Urothelium cell line (cell line): ENCODE data around the gene LRBA.

Source experiments
- DNase-seq: peaks from one replicate; pipeline ENCODE4 v3.0.0; 2011; ENCODE audit warnings: low spot score, mixed read lengths
- FAIRE-seq: peaks from 2 replicates; lab custom pipeline; 2011; peaks lifted over from hg19 to GRCh38; lab: Jason Lieb, UNC

Gene LRBA

GRCh38 chr4:150457802-150458201 lies 557.3 kb downstream of the LRBA start:
- DNase-seq: no peak
- no peak for FAIRE-seq

GRCh38 chr4:150451883-150452282 lies 563.2 kb downstream of the LRBA start:
- DNase-seq (no peak), FAIRE-seq (no peak)

- DNase-seq: no peak
- FAIRE-seq: no peak
These were observed 567.7 kb downstream of the LRBA start for GRCh38 chr4:150447356-150447755.

GRCh38 chr4:150439451-150439933 lies 575.6 kb downstream of the LRBA start:
- FAIRE-seq (no peak), DNase-seq (no peak)

GRCh38 chr4:150436598-150437370 lies 578.3 kb downstream of the LRBA start:
- DNase-seq (no peak), FAIRE-seq (no peak)

GRCh38 chr4:150431221-150431620 lies 583.9 kb downstream of the LRBA start:
- no peak for FAIRE-seq
- DNase-seq: no peak

GRCh38 chr4:150425161-150425560 lies 589.9 kb downstream of the LRBA start:
- FAIRE-seq: no peak
- no peak for DNase-seq

- DNase-seq (no peak), FAIRE-seq (no peak)
These were observed 591.6 kb downstream of the LRBA start for GRCh38 chr4:150423503-150423902.

GRCh38 chr4:150423074-150423473 lies 592.0 kb downstream of the LRBA start:
- FAIRE-seq: no peak
- no peak for DNase-seq

- DNase-seq (no peak), FAIRE-seq (no peak)
These were observed 593.5 kb downstream of the LRBA start for GRCh38 chr4:150421612-150422011.

- no peak for DNase-seq
- FAIRE-seq: no peak
These were observed 595.1 kb downstream of the LRBA start for GRCh38 chr4:150419939-150420338.

GRCh38 chr4:150418757-150419410 lies 596.2 kb downstream of the LRBA start:
- FAIRE-seq (no peak), DNase-seq (no peak)

- DNase-seq: no peak
- no peak for FAIRE-seq
These were observed 599.9 kb downstream of the LRBA start for GRCh38 chr4:150415213-150415612.

GRCh38 chr4:150411520-150411919 lies 603.6 kb downstream of the LRBA start:
- FAIRE-seq: no peak
- no peak for DNase-seq

GRCh38 chr4:150402871-150403272 lies 612.2 kb downstream of the LRBA start:
- FAIRE-seq: no peak

GRCh38 chr4:150401083-150401687 lies 613.9 kb downstream of the LRBA start:
- no peak for FAIRE-seq
- DNase-seq: no peak

More at GRCh38 chr4:150402871-150403272, 612.2 kb downstream of the LRBA start:
- peak; percentile 42 for DNase-seq

- FAIRE-seq: no peak
- DNase-seq: no peak
These were observed 619.2 kb downstream of the LRBA start for GRCh38 chr4:150395872-150396271.

GRCh38 chr4:150394046-150394445 lies 621.0 kb downstream of the LRBA start:
- FAIRE-seq (no peak), DNase-seq (no peak)

- FAIRE-seq (no peak), DNase-seq (no peak)
These were observed 624.0 kb downstream of the LRBA start for GRCh38 chr4:150391052-150391451.

GRCh38 chr4:150390531-150390910 lies 624.6 kb downstream of the LRBA start:
- DNase-seq: no peak
- FAIRE-seq: no peak

- no peak for FAIRE-seq
- no peak for DNase-seq
These were observed 625.1 kb downstream of the LRBA start for GRCh38 chr4:150389896-150390530.
